ENCODE measurements around the gene STAG1. TPM values are rescaled to one million over a fixed set of nuclear protein-coding genes. Genes with fewer than 3 reads are reported as not detected.

STAG1 gene
- total RNA-seq, 1 donor from 2014 or later: 44.7 TPM

- Histone ChIP-seq H3K27me3 (no peaks in the 10 kb centered on the region), H3K27ac (no peak overlapping the region), H3K4me3 (no peak overlapping the region), H3K9me3 (no peaks in the 10 kb centered on the region), H3K36me3 (peaks cover 0 to 17% of the 10 kb centered on the region in 2 donors), H3K4me1 (no peaks in the 10 kb centered on the region)
- TF ChIP-seq POLR2A (IDR thresholded peaks at IDR 0.05) (no peak), POLR2AphosphoS5 (IDR thresholded peaks at IDR 0.05; ENCODE audit: insufficient read depth in 1 of 2, low read depth in 1 of 2) (no peak), CTCF (IDR thresholded peaks at IDR 0.05) (no peak)
- intact Hi-C loops (cut with DNase I): no loop called here
- no peak for DNase-seq (ENCODE audit: extremely low spot score in 2 of 2)
Observed at GRCh38 chr3:136414476-136414875, 337.7 kb downstream of the STAG1 start.

- Histone ChIP-seq H3K4me3 (no peak overlapping the region), H3K9me3 (no peaks in the 10 kb centered on the region), H3K27me3 (no peaks in the 10 kb centered on the region), H3K36me3 (peaks cover 0 to 11% of the 10 kb centered on the region in 2 donors), H3K4me1 (no peaks in the 10 kb centered on the region), H3K27ac (no peak overlapping the region)
- DNase-seq (ENCODE audit: extremely low spot score in 2 of 2): no peak
- intact Hi-C loops (cut with DNase I): no loop called here
- TF ChIP-seq POLR2AphosphoS5 (IDR thresholded peaks at IDR 0.05; ENCODE audit: insufficient read depth in 1 of 2, low read depth in 1 of 2) (no peak), CTCF (IDR thresholded peaks at IDR 0.05) (no peak), POLR2A (IDR thresholded peaks at IDR 0.05) (no peak)
Observed at GRCh38 chr3:136412307-136412706, 339.9 kb downstream of the STAG1 start.

- TF ChIP-seq CTCF (IDR thresholded peaks at IDR 0.05) (no peak), POLR2AphosphoS5 (IDR thresholded peaks at IDR 0.05; ENCODE audit: insufficient read depth in 1 of 2, low read depth in 1 of 2) (no peak), POLR2A (IDR thresholded peaks at IDR 0.05) (no peak)
- no peak for DNase-seq (ENCODE audit: extremely low spot score in 2 of 2)
- Histone ChIP-seq H3K4me1 (no peaks in the 10 kb centered on the region), H3K4me3 (no peak overlapping the region), H3K27ac (no peak overlapping the region), H3K27me3 (no peaks in the 10 kb centered on the region), H3K9me3 (no peaks in the 10 kb centered on the region), H3K36me3 (no peaks in the 10 kb centered on the region)
- intact Hi-C loops (cut with DNase I): no loop called here
Observed at GRCh38 chr3:136409549-136409948, 342.6 kb downstream of the STAG1 start.

- no peak overlapping the region for H3K27ac ChIP-seq
- no peaks in the 10 kb centered on the region for H3K27me3 ChIP-seq
- no peak overlapping the region for H3K4me3 ChIP-seq
- H3K4me1 ChIP-seq: no peaks in the 10 kb centered on the region
- H3K9me3 ChIP-seq: no peaks in the 10 kb centered on the region
- intact Hi-C loops (cut with DNase I): no loop called here
- TF ChIP-seq POLR2A (IDR thresholded peaks at IDR 0.05) (no peak), POLR2AphosphoS5 (IDR thresholded peaks at IDR 0.05; ENCODE audit: insufficient read depth in 1 of 2, low read depth in 1 of 2) (no peak), CTCF (IDR thresholded peaks at IDR 0.05) (no peak)
- peaks cover 0 to 7% of the 10 kb centered on the region in 2 donors for H3K36me3 ChIP-seq
- DNase-seq (ENCODE audit: extremely low spot score in 2 of 2): no peak
Observed at GRCh38 chr3:136404056-136404455, 348.1 kb downstream of the STAG1 start.

GRCh38 chr3:136396916-136397315, 355.3 kb downstream of the STAG1 start:
- Histone ChIP-seq H3K4me3 (no peak overlapping the region), H3K36me3 (peaks cover 0 to 3% of the 10 kb centered on the region in 2 donors), H3K27me3 (no peaks in the 10 kb centered on the region), H3K9me3 (no peaks in the 10 kb centered on the region), H3K27ac (no peak overlapping the region), H3K4me1 (no peaks in the 10 kb centered on the region)
- TF ChIP-seq POLR2AphosphoS5 (IDR thresholded peaks at IDR 0.05; ENCODE audit: insufficient read depth in 1 of 2, low read depth in 1 of 2): no peak
- TF ChIP-seq POLR2A (IDR thresholded peaks at IDR 0.05): no peak
- no peak for TF ChIP-seq CTCF (IDR thresholded peaks at IDR 0.05)
- intact Hi-C loops (cut with DNase I): loop anchor here (10.0 kb wide), 1 partner anchor 358 kb away; the partner anchor contains the start of gene STAG1
- no peak for DNase-seq (ENCODE audit: extremely low spot score in 2 of 2)

Data from vagina (tissue), 2 donors.